ENCODE data around the gene DPP9. TPM values are rescaled to one million over a fixed set of nuclear protein-coding genes. Genes with fewer than 3 reads are reported as not detected.

Gene DPP9
- total and polyA plus RNA-seq, 2 of the 4 experiments (the other 2 are of a cell fraction): 12.4 to 33.0 TPM

- H4K20me1 ChIP-seq (ENCODE audit: insufficient read depth, low read length): no peaks in the 10 kb centered on the region
- DNase-seq (peak; percentile 95), ATAC-seq (ENCODE audit: low read depth) (peak; percentile 100)
- no peak overlapping the region for H4K8ac ChIP-seq (ENCODE audit: low read depth in 2 of 2, low read length in 2 of 2)
- H3K56ac ChIP-seq (ENCODE audit: extremely low read depth, insufficient read depth, low read length): no peak overlapping the region
- H2BK20ac ChIP-seq (ENCODE audit: low read depth, low read length): no peak overlapping the region
- H3K27ac ChIP-seq (ENCODE audit: insufficient read depth, low read length): no peak overlapping the region
- H3K79me1 ChIP-seq (ENCODE audit: low read depth in 1 of 2, low read length in 2 of 2): no peaks in the 10 kb centered on the region
- no peaks in the 10 kb centered on the region for H3K36me3 ChIP-seq (ENCODE audit: control insufficient read depth, insufficient read depth, low read length)
- H3K9me3 ChIP-seq (ENCODE audit: control insufficient read depth, insufficient read depth, low read length): no peaks in the 10 kb centered on the region
- no TSS peak for BruUV-seq (replicated peaks)
- no peak overlapping the region for H3K9ac ChIP-seq (ENCODE audit: low read depth, low read length)
- H3K23ac ChIP-seq (ENCODE audit: low read depth, low read length): no peak overlapping the region
- ChIA-PET POLR2A (ENCODE audit: unreplicated experiment) (no interaction called here), CTCF (no interaction called here)
- dilution Hi-C loops (cut with HindIII; ENCODE audit: low sequenced_read_pairs, unreplicated experiment): no loop called here
- intact Hi-C loops (cut with micrococcal nuclease): no loop called here
- H4K5ac ChIP-seq (ENCODE audit: low read depth, low read length): no peak overlapping the region
- H3K18ac ChIP-seq (ENCODE audit: low read depth, low read length): no peak overlapping the region
- no peak overlapping the region for H3K4me3 ChIP-seq (ENCODE audit: insufficient read depth, low read depth, low read length)
- H3K4ac ChIP-seq (ENCODE audit: low read depth, low read length): no peak overlapping the region
- no peak overlapping the region for H2AK5ac ChIP-seq (ENCODE audit: low read depth, low read length)
- H3K4me1 ChIP-seq (ENCODE audit: control insufficient read depth, insufficient read depth, low read length): peaks cover 2% of the 10 kb centered on the region; the same call in 1 of the 2 replicates
- 47% methylated on average over 3 of the region's 8 CpGs; no CpG with 5 or more reads in 1 of the 2 experiments for WGBS, 2 experiments (ENCODE audit: extremely low coverage in 2 of 2, insufficient read length in 1 of 2)
- H2BK15ac ChIP-seq (ENCODE audit: low read depth, low read length): no peak overlapping the region
- no peak overlapping the region for H4K91ac ChIP-seq (ENCODE audit: insufficient read depth, low read depth, low read length)
- no peak overlapping the region for H2BK120ac ChIP-seq (ENCODE audit: low read depth, low read length)
- no peaks in the 10 kb centered on the region for H3K9me1 ChIP-seq (ENCODE audit: insufficient read depth, low read length)
- H2AFZ ChIP-seq (replicated peaks; ENCODE audit: low read length, poor library complexity): peak overlapping the region; percentile 19
- no peak overlapping the region for H2AK9ac ChIP-seq (replicated peaks; ENCODE audit: low read depth, low read length, poor library complexity)
- H2BK5ac ChIP-seq (ENCODE audit: low read depth, low read length, poor library complexity, severe bottlenecking): no peak overlapping the region
- no peak for TF ChIP-seq USF2 (IDR thresholded peaks at IDR 0.05; ENCODE audit: low read depth, low read length)
- TF ChIP-seq NFE2L2 (IDR thresholded peaks at IDR 0.05; ENCODE audit: low read depth, low read length): no peak
- TF ChIP-seq, protein P1, sequence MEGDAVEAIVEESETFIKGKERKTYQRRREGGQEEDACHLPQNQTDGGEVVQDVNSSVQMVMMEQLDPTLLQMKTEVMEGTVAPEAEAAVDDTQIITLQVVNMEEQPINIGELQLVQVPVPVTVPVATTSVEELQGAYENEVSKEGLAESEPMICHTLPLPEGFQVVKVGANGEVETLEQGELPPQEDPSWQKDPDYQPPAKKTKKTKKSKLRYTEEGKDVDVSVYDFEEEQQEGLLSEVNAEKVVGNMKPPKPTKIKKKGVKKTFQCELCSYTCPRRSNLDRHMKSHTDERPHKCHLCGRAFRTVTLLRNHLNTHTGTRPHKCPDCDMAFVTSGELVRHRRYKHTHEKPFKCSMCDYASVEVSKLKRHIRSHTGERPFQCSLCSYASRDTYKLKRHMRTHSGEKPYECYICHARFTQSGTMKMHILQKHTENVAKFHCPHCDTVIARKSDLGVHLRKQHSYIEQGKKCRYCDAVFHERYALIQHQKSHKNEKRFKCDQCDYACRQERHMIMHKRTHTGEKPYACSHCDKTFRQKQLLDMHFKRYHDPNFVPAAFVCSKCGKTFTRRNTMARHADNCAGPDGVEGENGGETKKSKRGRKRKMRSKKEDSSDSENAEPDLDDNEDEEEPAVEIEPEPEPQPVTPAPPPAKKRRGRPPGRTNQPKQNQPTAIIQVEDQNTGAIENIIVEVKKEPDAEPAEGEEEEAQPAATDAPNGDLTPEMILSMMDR (conservative IDR thresholded peaks at IDR 0.05; ENCODE audit: low read depth, low read length): no peak
- TF ChIP-seq SMC3 (IDR thresholded peaks at IDR 0.05; ENCODE audit: low read depth, low read length): no peak
- no peak for TF ChIP-seq POLR2A (IDR thresholded peaks at IDR 0.05; ENCODE audit: low read depth, low read length)
- TF ChIP-seq RFX5 (IDR thresholded peaks at IDR 0.05; ENCODE audit: low read depth, low read length): no peak
- peak; percentile 42; the same call in 1 of the 2 replicates for TF ChIP-seq MAZ (IDR thresholded peaks at IDR 0.05; ENCODE audit: borderline replicate concordance, low read depth, low read length)
- TF ChIP-seq CHD1 (IDR thresholded peaks at IDR 0.05; ENCODE audit: low read depth, low read length): no peak
- TF ChIP-seq ELK1 (IDR thresholded peaks at IDR 0.05; ENCODE audit: borderline replicate concordance, low read depth, low read length): no peak
- peak; percentile 11 for TF ChIP-seq RCOR1 (IDR thresholded peaks at IDR 0.05; ENCODE audit: insufficient replicate concordance, low read length)
- peak; percentile 86 for TF ChIP-seq FOS (IDR thresholded peaks at IDR 0.05; ENCODE audit: low read depth, low read length)
- no peak for TF ChIP-seq MXI1 (IDR thresholded peaks at IDR 0.05; ENCODE audit: borderline replicate concordance, low read depth, low read length)
- in situ Hi-C loops (cut with MboI; ENCODE audit: low sequenced_read_pairs): no loop called here
- H3K4me2 ChIP-seq (ENCODE audit: low read depth, low read length): peak overlapping the region; percentile 61
- no peak overlapping the region for H3K14ac ChIP-seq (replicated peaks; ENCODE audit: low read depth, low read length)
- H3K27me3 ChIP-seq (ENCODE audit: control insufficient read depth, insufficient read depth, low read length): peaks cover 13% of the 10 kb centered on the region
Observed at GRCh38 chr19:4744451-4745174, 21.0 kb upstream of the DPP9 start.

Data from IMR-90 (cell line).